8988T (cell line): ENCODE results near the gene INS.
"Not testable (repeated sequence)": the region's sequence is repeated elsewhere in the genome, so short reads cannot be mapped to it uniquely, and the experiment has no call there.

Source experiments
- DNase-seq: peaks from one replicate; pipeline ENCODE4 v3.0.0; 2011

Gene INS

DNA sequence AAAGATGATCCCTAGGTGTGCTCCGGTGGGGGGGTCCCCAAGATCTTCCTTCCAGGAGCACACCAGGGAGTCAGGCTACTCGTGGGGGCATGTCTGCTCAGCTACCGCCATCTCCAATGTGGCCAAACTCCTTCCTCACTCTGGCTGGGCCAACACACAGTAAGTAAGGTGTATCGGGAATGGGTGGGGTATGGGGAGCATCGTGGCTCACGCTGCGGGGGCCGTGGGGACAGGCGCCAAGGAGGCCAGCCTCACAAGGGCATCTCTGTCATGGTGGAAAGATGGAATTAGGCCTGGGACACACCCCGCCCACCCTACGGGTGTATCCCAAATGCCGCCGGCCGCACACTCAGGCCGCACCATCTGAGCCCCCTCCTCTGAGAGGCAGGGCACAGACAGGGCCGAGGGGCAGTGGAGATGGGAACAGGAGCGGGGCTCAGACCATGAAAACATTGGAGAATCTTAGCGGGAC, 30.1 kb downstream of the INS start:
- no peak for DNase-seq

DNA sequence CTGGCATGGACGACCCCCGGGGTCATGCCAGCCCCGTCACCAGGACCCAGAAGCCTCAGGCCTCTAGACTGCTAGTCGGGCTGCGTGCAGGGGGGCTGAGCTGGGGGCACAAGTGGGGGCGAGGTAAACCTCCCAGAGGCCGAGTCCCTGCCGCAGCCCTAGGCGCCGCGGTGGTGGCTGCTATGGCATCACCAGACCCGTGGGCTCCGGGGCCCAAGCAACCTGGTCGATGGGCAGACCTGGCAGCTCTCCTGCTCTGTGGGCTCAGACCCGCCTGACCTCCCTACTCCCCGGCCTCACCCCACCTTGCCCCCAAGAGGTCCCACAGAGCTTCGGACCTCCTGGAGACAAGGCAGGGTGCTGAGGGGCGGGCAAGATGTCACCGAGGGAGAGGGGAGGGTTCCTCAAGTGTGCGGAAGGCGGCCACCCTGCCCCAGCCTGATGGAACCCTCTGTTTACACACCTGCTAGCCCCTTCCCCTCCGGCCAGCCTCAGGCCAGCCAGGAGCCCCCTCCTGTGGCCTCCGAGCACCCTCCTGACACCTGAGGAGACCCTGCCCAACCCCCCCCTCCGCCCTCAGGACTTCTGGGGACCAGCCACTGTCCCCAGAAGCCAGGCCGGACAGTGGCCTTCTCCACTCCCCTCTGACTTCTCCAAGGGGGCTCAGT, 31.2 kb downstream of the INS start:
- no peak for DNase-seq

DNA sequence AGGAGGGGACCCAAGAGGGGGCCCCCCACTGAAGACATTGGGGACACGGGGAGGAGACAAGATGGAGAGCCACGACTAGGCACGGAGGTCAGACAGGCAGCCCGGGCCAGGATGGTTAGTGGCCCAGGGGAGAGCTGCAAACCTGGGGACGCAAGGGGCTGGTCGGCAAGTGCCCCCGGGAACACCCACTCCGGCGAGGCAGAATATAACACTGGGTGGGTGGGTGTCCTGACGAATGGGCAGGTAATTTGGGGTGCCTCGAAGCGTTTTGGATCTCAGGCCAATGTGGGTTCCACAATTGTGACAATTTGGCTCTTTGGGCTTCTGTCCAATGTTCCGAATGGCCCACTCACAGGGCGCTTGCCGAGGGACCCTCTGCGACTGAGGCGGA, 31.7 kb downstream of the INS start:
- no peak for DNase-seq

DNA sequence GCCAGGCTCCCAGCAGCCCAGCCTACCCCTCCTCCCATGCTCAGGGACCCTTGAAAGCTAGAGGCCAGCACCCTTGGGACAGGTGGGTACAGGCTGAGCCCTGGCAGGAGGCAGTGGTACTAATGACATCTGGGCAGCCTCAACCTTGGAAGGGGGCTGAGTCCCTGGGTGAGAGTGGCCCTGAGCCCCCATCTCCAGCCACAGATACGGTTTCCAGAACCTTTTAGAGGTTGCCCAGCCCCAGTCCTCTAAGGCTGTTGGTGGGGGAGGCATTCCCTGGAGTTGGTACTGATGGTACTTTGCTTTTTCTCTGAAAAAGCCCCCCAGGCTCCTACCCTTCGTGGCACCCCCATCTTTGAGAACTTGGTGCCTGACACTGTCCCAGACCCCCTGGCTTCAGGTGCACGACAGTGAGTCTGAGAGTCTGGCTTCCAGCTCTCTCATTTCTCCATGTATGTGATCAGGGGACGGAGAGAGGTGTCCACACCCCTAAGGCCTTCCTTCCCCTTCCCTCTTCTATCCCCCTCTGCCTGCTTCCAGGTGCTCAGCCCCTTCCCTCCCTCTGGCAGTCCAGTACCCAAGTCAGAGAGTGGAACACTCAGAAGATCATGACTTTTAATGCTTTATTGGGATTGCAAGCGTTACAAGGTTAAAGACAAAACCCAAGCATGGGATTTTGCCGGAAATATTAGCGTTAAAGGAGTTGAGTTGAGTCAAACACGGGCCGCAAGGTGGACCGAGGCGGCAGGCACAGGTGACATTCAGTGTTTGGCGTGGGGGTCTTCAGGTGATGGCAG, 32.3 kb downstream of the INS start:
- DNase-seq, result no peak

DNA sequence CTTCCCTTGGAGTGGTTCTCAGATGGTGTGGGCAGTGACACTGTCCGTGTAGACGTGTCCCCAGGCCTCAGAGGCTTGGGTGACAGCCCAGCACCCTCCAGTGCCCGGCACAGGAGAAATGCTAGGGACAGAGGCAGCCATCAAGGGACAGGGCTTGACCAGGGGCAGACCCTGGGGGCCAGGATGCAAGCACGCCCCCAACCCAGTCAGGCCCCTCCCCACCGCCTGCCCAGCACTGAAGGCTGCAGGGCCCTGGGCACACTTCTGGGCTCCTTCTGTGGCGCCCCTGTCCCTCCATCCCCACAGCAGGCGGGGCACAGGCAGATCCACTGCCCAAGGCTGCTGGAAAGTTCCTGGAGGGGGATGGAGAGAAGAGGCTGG, 32.9 kb downstream of the INS start:
- DNase-seq, result no peak

DNA sequence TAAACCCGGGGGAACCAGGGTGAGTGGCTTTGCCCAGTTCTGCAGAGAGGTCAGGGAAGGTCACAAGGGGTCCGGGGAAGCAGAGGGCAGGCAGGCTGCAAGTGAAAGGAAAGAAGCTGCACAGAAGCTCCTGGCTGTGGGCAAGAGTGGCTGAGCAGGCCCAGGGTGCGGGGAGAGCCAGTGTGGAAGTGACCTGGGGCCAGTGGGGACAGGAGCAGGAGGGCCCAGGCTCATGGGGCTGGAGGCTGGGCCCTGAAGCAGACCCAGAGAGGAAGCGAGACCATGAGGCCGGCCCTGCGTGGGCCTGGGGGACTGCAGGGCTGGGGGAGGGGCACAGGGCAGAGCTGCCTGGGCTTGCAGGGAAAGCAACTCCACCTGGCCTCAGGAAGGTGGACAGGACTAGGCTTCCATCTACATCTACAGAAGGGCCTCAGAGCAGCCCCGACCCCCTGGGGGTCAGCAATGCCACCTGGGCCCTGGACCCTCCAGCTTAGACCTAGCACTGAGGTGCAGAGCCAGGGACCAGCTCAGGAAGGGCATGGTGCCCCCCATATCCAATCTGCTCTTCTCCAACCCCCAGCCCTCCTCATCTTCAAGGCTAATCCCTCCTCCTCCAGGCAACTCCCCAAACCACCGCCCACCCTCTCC, 33.4 kb downstream of the INS start:
- DNase-seq, result peak; percentile 23

DNA sequence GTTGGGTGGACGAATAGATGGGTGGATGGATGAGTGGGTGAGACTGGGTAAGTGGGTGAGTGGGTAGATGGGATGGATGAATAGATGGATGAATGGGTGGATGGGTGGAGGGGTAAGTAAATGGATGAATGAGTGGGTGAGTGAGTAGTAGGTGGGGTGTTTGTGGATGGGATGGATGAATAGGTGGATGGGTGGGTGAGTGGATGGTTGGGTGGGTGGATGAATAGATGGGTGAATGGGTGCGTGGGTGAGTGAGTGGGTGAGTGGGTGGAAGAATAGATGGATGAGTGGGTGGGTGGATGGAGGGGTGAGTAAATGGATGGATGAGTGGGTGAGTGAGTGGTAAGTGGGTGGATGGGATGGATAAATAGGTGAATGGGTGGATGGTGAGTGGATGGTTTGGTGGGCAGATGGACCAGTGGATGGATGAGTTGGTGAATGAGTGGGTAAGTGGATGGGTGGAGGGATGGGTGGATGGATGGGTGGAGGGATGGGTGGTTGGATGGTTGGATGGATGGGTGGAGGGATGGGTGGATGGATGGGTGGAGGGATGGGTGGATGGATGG, 34.4 kb downstream of the INS start:
- no peak for DNase-seq

DNA sequence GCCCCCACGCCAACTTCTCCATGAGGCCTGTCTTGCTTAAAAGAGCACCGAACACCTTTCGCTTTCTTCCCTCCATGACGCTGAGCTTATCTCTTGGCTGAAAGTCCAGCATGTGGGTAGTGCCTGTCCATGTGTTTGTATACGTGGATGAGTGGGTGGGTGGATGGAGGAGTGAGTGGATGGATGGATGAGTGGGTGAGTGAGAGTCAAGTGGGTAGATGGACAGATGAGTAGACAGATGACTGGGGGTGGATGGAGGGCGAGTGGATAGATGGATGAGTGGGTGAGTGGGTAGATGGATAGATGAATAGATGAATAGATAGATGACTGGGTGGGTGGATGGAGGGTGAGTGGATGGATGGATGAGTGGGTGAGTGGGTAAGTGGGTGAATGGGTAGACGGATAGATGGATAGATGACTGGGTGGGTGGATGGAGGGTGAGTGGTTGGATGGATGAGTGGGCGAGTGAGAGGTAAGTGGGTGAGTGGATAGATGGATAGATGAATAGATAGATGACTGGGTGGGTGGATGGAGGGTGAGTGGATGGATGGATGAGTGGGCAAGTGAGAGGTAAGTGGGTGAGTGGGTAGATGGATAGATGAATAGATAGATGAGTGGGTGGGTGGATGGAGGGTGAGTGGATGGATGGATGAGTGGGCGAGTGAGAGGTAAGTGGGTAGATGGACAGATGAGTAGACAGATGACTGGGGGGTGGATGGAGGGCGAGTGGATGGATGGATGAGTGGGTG, 36.1 kb downstream of the INS start:
- not testable (repeated sequence) for DNase-seq

DNA sequence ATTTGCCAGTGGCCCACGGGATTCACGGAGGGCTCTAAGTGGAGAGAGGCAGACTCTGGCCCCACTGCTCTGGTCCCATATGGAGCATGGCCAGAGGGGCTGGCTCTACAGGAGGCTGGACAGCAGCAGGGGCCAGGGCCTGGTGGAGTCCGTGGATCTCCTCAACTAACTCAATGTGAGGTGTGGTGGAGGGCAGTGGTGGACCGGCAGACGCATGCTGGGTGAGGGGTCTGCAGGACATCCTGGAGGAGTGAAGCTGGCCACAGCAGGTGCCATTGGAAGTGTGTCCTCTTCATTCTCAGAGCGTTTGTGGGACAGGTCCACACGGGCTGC, 37.4 kb downstream of the INS start:
- no peak for DNase-seq

DNA sequence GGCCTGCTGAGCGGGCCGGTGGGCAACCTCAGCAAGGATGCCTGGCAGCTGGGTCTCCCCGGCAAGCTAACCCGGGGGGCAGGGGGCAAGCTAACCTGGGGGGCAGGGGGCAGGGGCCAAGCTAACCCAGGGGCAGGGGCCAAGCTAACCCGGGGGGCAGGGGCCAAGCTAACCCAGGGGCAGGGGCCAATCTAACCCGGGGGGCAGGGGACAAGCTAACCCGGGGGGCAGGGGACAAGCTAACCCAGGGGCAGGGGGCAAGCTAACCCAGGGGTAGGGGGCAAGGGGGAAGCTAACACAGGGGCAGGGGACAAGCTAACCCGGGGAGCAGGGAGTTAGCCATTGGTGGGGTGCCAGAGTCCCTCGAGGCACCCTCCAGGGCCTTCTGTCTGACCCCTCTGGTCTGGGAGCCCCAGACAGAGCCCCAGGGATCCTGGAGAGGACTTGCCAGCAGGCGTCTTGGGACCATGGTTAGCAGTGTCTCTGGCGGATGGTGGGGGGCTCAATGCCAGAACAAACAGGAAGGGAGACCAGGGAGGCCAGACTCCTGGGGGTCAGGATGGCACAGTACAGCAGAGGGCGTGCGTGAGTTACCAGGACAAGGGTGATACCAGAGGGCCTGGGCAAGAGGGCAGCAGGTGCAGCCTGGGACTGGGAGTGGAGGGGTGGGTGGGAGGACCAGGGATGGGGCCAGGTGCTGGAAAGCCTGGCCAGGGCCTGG, 37.9 kb downstream of the INS start:
- peak; percentile 38 for DNase-seq

DNA sequence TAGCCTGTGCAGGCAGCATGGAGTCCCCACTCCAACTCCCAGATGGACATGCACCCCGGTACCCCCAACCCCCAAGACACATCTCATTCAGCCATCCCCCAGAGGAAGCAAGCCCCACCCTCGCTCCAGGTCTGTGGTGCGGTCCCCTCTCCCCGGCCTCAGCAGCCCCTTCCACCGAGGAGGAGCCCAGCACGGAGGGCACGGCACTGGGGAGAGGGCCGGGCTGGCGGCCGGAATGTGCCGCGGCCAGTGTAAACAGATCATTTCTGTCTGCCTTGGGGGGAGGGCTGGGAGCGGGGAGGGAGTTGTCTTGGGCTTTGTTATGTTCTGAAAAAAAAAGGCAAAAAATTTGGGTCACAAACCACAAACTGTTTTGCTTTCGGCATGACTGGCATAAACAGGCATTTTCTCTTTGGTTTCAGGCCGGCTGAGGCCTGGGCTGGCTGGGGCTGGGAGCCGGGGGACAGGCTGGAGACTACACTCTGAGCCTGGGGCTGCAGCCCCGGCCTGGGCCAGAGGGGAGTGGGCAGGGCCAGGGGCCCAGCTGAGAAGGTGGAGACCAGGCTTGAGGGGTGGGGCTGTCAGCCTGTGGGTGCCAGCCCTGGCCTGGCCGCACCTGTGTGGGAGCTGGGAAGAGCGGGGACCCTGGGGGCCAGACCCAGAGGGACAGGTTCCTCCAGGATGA, 38.6 kb downstream of the INS start:
- no peak for DNase-seq

DNA sequence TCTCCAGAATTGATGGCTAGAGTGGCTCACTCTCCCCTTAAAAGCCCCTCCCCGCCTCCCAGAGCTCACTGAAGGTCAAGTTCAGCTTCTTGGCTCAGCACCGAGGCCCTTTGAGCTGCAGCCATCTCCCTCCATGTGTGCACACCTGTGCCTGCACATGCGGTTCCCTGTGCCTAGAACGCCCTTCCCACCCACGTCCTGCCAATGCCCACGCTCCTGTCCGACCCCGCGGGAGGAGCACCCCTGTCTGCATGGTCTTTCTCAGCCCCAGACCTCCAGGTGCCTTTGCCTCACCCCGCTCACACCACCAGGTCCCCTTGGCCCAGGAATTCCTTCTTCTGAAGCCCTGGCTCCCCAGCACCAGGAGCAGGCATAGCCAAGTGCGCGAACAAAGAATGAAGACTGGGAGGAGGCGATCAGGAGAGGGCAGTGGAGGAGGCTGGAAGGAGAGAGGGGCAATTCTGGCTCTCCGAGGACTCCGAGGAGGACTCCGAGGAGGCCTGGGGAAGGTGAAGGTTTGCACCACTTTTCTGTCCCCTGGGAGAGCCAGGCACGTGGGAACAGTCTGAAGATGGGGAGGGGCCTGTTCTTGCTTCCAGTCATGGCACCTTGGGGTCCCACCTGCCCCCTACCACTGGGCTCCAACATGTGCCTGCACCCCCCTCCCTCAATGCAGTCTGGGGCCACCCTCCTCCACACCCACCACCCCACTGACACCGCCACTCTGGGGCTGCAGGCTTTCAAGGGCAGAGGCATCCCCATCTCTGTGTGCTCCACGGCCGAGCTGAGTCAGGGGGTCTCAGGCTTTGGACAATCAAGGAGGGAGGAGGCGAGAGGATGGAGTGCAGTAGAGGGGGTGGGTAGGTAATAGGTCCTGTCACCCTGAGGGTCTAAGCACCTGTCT, 39.5 kb downstream of the INS start:
- DNase-seq, result no peak

DNA sequence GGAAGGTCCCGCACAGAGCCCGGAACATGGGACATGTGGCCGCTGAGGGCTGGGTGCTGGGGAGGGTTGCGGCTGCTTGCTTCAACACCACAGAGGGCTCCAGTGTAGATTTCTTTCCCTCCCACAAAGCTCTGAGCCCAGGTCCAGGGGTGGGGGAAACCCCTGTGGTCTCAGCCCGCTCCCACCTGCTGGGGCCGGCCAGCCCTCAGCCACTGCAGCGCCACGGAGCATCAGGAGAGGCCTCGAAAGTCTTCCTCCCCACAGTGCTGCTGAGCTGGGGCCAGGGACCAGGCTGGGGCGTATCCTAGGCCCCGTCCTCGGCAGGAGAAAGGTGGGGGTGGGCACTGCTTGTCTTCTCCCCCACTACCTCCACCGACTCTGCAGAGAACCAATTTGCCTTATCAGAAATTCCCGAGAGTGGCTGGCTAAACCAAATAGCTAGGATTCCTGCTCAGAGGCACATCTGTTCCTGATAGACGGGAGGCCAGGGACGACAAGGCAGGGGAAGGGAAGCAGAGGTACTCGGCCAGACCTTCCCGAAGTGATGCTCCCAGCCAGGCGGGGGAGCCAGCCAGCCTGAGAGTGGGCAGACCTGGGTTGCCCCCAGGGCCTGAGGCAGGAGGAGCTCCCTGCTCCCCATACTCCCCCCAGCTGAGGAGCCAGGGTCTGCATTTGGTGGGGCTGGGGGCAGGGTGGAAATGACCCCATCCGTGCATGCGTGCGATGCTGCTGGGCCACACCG, 40.5 kb downstream of the INS start:
- DNase-seq, result no peak

DNA sequence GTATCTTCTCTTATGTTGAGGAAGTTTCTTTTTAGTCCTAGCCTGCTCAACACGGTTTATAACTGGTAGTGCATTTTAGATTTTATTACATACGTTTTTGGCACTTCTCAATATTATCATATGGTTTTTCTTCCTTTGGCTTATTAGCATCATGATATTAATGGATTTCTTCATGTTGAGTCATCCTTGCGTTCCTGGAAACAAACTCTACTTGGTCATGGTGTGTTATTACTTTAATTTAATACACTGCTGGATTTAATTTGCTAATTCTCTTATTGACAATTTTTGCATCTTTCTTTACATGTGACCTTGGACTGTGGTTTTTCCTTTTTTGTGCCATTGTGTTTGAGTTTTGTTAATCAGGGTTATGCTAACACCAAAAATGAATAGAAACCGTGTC, 42.3 kb downstream of the INS start:
- DNase-seq, result no peak

DNA sequence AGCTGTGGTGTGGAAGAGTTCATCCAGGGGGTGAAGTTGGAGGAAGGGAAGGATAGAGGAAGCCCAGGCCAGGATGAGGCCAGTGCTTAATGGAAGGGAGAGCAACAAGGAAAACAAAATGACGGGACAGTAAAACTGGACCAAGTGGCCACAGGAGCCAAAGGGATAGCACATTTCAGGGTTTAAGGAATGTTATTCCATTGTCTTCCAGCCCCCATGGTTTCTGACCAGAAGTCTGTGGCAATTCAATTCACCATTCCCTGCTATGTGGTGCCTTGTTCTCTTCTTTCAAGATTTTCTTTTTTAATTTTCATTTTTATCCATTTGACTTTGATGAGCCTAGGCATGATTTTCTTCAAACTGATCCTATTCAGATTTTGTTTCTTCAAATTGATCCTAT, 44.3 kb downstream of the INS start:
- no peak for DNase-seq

DNA sequence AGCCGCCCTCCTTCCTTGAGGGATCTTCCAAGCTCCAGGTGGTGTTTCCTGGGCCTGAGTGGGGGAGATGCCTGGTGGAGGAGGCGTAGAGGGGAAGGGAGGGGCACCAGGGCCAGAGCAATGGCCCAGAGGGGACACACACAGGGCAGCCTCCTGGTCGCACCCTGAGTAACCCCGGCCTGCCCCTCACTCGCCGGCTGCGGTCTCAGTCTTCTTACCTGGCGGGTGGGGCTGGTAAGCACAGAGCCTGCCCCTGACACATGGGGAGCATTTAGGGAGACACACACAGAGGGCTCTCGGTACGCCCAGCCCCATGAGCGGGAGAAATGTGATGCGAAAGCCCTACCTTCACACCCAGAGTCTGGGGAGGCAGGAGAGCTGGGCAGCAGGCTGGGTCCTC, 45.7 kb downstream of the INS start:
- DNase-seq, result no peak

DNA sequence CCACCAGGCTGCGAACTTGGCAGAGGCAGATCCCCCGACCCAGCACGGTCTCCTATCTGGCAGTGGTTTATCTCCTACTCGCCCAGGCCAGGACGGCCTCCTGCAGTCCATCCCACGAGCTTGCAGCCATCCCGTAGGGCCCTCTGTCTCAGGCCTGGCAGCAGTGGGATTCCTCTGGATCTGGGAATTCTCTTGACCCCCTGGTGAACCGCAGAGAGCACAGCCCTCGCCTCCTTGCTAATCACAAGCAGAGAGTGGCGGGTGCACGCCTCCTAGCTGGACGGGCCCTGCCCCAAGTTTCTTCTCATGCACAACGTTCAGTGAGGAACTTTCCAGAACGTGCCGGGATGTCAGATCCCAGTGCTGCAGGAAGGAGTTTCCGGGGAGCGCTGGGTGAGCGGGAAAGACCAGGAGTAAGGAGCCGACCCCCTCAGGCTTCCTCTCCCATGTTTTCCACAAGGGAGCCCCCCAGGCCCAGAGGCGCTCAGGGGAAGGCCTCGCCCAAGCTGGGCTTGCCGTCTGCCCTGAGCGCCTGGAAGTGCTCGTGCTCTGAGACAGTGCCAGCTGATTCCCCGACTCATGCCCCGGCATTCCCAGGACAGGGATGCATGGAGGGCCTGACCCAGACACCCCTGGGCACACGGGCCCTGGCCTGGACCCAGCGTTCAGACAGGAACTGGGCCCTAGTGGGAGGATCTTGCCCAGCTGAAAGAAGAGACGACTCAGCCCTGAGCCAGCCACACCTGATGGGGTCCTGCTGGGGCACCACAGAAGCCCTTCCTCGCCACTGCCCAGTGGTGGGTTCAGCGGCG, 46.4 kb downstream of the INS start:
- DNase-seq, result no peak

DNA sequence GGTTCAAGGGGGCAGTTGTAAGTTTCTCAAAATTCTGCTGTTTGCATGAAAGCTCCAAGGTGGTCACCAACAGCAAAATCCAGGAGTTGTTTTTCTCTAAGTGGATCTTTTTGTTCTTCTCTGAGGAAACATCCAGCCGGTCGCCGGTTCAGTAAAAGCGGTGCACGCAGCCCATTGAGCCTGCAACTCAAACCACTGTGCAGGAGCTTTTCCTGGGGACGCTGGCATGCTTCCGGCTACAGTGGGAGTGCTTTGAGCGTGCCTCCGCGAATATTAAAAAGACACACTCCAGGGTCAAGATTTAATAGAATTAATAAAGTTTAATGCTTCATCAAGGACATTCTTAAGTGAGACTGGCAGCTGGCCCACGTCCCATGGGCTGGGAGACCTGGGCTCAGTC, 47.2 kb downstream of the INS start:
- no peak for DNase-seq

DNA sequence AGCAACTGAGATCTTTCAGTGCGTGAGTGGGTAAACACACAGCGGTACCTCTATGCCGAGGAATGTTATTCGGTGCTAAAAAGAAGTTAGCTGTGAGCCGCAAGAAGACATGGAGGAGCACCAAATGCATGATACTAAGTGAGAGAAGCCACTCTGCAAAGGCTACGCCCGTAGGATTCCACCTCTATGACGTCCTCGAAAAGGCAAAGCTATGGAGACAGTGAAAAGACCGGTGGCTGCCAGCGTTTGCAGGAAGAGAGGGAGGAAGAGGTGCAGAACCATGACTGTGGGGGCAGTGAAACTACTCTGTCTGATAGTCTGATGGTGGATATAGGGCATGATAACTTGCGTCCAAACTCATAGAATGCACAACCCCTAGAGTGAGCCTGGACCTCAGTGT, 50.5 kb downstream of the INS start:
- no peak for DNase-seq
